HepG2 (cell line): ENCODE results near the gene BRD1.

ENCODE experiments used
- JUN ChIP-seq: sonication (generic); formaldehyde crosslinking; IDR thresholded peaks from 2 replicates; pipeline ENCODE4 v1.4.0; 2020; ENCODE audit warnings: mild to moderate bottlenecking, missing genetic modification reagents
- NFYC ChIP-seq: IDR thresholded peaks from 2 replicates; pipeline ENCODE4 v1.6.1; 2016; ENCODE audit warnings: missing genetic modification reagents, missing compliant biosample characterization
- SNRNP70 ChIP-seq: fragments of 200-400 bp; formaldehyde crosslinking; IDR thresholded peaks from 2 replicates; pipeline ENCODE4 v1.6.1; 2017; ENCODE audit warnings: mild to moderate bottlenecking, low read depth, low read length, moderate library complexity
- ZNF589 ChIP-seq: sonication (generic); formaldehyde crosslinking; conservative IDR thresholded peaks from 2 replicates; pipeline ENCODE4 v1.8.0; 2022; ENCODE audit warnings: mild to moderate bottlenecking, moderate library complexity, missing genetic modification reagents
- TF ChIP-seq, protein P1 (sequence below): sonication (generic); formaldehyde crosslinking; IDR thresholded peaks from 2 replicates; pipeline ENCODE4 v1.5.0; 2020; ENCODE audit warnings: mild to moderate bottlenecking, missing genetic modification reagents, moderate library complexity

DNA sequence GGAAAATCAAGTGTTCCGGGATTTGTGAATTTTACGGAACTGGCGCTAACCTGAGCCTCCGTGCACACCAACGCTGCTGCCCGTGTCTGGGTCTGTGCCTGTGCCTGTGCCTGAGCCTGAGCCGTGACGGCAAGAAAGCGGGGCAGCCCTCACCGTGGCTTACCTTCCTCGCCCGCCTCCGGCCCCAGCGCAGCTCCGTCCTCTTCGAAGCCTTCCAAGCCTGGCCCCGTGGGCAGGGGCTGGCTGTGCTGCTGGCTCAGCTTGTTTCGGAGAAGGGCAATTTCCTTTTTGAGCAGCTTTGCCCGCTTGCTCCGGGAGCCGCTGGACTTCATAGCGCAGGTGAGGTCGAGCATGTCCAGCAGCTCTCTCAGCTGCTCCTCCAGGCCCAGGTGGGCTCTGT is 33.8 kb downstream of the BRD1 start:
- TF ChIP-seq JUN (CRISPR knock-in tag) (no peak), SNRNP70 (no peak), NFYC (CRISPR knock-in tag) (no peak), ZNF589 (no peak)
- TF ChIP-seq, protein P1, sequence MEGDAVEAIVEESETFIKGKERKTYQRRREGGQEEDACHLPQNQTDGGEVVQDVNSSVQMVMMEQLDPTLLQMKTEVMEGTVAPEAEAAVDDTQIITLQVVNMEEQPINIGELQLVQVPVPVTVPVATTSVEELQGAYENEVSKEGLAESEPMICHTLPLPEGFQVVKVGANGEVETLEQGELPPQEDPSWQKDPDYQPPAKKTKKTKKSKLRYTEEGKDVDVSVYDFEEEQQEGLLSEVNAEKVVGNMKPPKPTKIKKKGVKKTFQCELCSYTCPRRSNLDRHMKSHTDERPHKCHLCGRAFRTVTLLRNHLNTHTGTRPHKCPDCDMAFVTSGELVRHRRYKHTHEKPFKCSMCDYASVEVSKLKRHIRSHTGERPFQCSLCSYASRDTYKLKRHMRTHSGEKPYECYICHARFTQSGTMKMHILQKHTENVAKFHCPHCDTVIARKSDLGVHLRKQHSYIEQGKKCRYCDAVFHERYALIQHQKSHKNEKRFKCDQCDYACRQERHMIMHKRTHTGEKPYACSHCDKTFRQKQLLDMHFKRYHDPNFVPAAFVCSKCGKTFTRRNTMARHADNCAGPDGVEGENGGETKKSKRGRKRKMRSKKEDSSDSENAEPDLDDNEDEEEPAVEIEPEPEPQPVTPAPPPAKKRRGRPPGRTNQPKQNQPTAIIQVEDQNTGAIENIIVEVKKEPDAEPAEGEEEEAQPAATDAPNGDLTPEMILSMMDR (CRISPR knock-in tag), result no peak
